CD4-positive, alpha-beta T cell treated with Interleukin-12 subunit alpha and Interleukin-12 subunit beta, for 1 hour (primary cell): Measurements from ENCODE around the gene PTPN14.
"Not testable (repeated sequence)": the region's sequence is repeated elsewhere in the genome, so short reads cannot be mapped to it uniquely, and the experiment has no call there.

Source experiments
- DNase-seq: peaks from one replicate; pipeline ENCODE4 v3.0.0-alpha.2; 2020

The PTPN14 gene

GRCh38 chr1:214540324-214540723 is 11.1 kb downstream of the PTPN14 start:
- no peak for DNase-seq

GRCh38 chr1:214538496-214538895 is 12.9 kb downstream of the PTPN14 start:
- no peak for DNase-seq

GRCh38 chr1:214537872-214538473 is 13.4 kb downstream of the PTPN14 start:
- no peak for DNase-seq

GRCh38 chr1:214537219-214537618 is 14.2 kb downstream of the PTPN14 start:
- no peak for DNase-seq

- no peak for DNase-seq
These were observed 19.3 kb downstream of the PTPN14 start for GRCh38 chr1:214532070-214532469.

- DNase-seq = no peak
These were observed 25.8 kb downstream of the PTPN14 start for GRCh38 chr1:214525535-214526019.

- no peak for DNase-seq
These were observed 26.6 kb downstream of the PTPN14 start for GRCh38 chr1:214524824-214525223.

- DNase-seq = no peak
These were observed 28.1 kb downstream of the PTPN14 start for GRCh38 chr1:214523124-214523824.

- not testable (repeated sequence) for DNase-seq
These were observed 29.9 kb downstream of the PTPN14 start for GRCh38 chr1:214521458-214521857.

GRCh38 chr1:214520544-214521165 is 30.7 kb downstream of the PTPN14 start:
- DNase-seq = no peak

GRCh38 chr1:214518361-214518760 is 33.0 kb downstream of the PTPN14 start:
- DNase-seq = no peak

GRCh38 chr1:214516434-214517326 is 34.7 kb downstream of the PTPN14 start:
- DNase-seq = no peak

GRCh38 chr1:214515544-214516433 is 35.6 kb downstream of the PTPN14 start:
- DNase-seq = no peak

- DNase-seq = no peak
These were observed 36.5 kb downstream of the PTPN14 start for GRCh38 chr1:214514819-214515383.

GRCh38 chr1:214514032-214514818 is 37.2 kb downstream of the PTPN14 start:
- DNase-seq = no peak

- DNase-seq = no peak
These were observed 38.0 kb downstream of the PTPN14 start for GRCh38 chr1:214513394-214513793.

GRCh38 chr1:214511639-214511998 is 39.8 kb downstream of the PTPN14 start:
- no peak for DNase-seq

- no peak for DNase-seq
These were observed 40.3 kb downstream of the PTPN14 start for GRCh38 chr1:214510914-214511638.

GRCh38 chr1:214510477-214510876 is 40.9 kb downstream of the PTPN14 start:
- no peak for DNase-seq

GRCh38 chr1:214509622-214510021 is 41.8 kb downstream of the PTPN14 start:
- DNase-seq = not testable (repeated sequence)
